ENCODE results near the gene PMF1. TPM values are rescaled to one million over a fixed set of nuclear protein-coding genes. Genes with fewer than 3 reads are reported as not detected.
"Not testable (repeated sequence)": the region's sequence is repeated elsewhere in the genome, so short reads cannot be mapped to it uniquely, and the experiment has no call there.

Gene PMF1
- total RNA-seq, 1 experiment from 2014 or later: 59.0 TPM

GRCh38 chr1:156180471-156180870 lies 32.3 kb upstream of the PMF1 start:
- Mint-ChIP-seq H3K9me3 (ENCODE audit: low read depth, unreplicated experiment) (no peaks in the 10 kb centered on the region), H3K4me1 (ENCODE audit: low read depth, unreplicated experiment) (peaks cover 27% of the 10 kb centered on the region), H3K4me3 (ENCODE audit: low read depth, unreplicated experiment) (no peak overlapping the region), H3K27me3 (ENCODE audit: unreplicated experiment) (no peaks in the 10 kb centered on the region), H3K27ac (ENCODE audit: unreplicated experiment) (no peak overlapping the region), H3K36me3 (ENCODE audit: insufficient read depth, unreplicated experiment) (no peaks in the 10 kb centered on the region)
- intact Hi-C loops (cut with micrococcal nuclease; ENCODE audit: unreplicated experiment): no loop called here
- CTCF ChIA-PET: interaction anchor here (0.6 kb wide), 1 partner anchor 88 kb away, joined by 4 read pairs; no protein-coding TSS in a partner anchor
- DNase-seq: no peak
- no TSS peak for BruUV-seq (replicated peaks)
- no peak for TF ChIP-seq CTCF (IDR thresholded peaks at IDR 0.05; ENCODE audit: unreplicated experiment)

- intact Hi-C loops (cut with micrococcal nuclease; ENCODE audit: unreplicated experiment); BruUV-seq (replicated peaks): not testable (repeated sequence)
Measured at GRCh38 chr1:156181391-156181924, 31.3 kb upstream of the PMF1 start.

GRCh38 chr1:156182010-156182779 lies 30.6 kb upstream of the PMF1 start:
- H3K27me3 Mint-ChIP-seq (ENCODE audit: unreplicated experiment); intact Hi-C loops (cut with micrococcal nuclease; ENCODE audit: unreplicated experiment); H3K9me3 Mint-ChIP-seq (ENCODE audit: low read depth, unreplicated experiment); CTCF ChIA-PET; H3K4me3 Mint-ChIP-seq (ENCODE audit: low read depth, unreplicated experiment); H3K27ac Mint-ChIP-seq (ENCODE audit: unreplicated experiment); DNase-seq; H3K36me3 Mint-ChIP-seq (ENCODE audit: insufficient read depth, unreplicated experiment); BruUV-seq (replicated peaks): not testable (repeated sequence)
- H3K4me1 Mint-ChIP-seq (ENCODE audit: low read depth, unreplicated experiment): peaks cover 27% of the 10 kb centered on the region

More at GRCh38 chr1:156181391-156181924, 31.3 kb upstream of the PMF1 start:
- H3K27ac Mint-ChIP-seq (ENCODE audit: unreplicated experiment); H3K9me3 Mint-ChIP-seq (ENCODE audit: low read depth, unreplicated experiment); H3K36me3 Mint-ChIP-seq (ENCODE audit: insufficient read depth, unreplicated experiment); H3K27me3 Mint-ChIP-seq (ENCODE audit: unreplicated experiment); DNase-seq; CTCF ChIA-PET; H3K4me3 Mint-ChIP-seq (ENCODE audit: low read depth, unreplicated experiment): not testable (repeated sequence)
- H3K4me1 Mint-ChIP-seq (ENCODE audit: low read depth, unreplicated experiment): peaks cover 27% of the 10 kb centered on the region

- H3K4me3 Mint-ChIP-seq (ENCODE audit: low read depth, unreplicated experiment); DNase-seq; BruUV-seq (replicated peaks); H3K9me3 Mint-ChIP-seq (ENCODE audit: low read depth, unreplicated experiment); H3K4me1 Mint-ChIP-seq (ENCODE audit: low read depth, unreplicated experiment); H3K36me3 Mint-ChIP-seq (ENCODE audit: insufficient read depth, unreplicated experiment); H3K27ac Mint-ChIP-seq (ENCODE audit: unreplicated experiment); intact Hi-C loops (cut with micrococcal nuclease; ENCODE audit: unreplicated experiment); CTCF ChIA-PET; H3K27me3 Mint-ChIP-seq (ENCODE audit: unreplicated experiment): not testable (repeated sequence)
Measured at GRCh38 chr1:156186347-156187177, 26.2 kb upstream of the PMF1 start.

GRCh38 chr1:156190265-156190664 lies 22.5 kb upstream of the PMF1 start:
- H3K4me3 Mint-ChIP-seq (ENCODE audit: low read depth, unreplicated experiment); intact Hi-C loops (cut with micrococcal nuclease; ENCODE audit: unreplicated experiment); DNase-seq; H3K9me3 Mint-ChIP-seq (ENCODE audit: low read depth, unreplicated experiment); CTCF ChIA-PET; H3K27ac Mint-ChIP-seq (ENCODE audit: unreplicated experiment); BruUV-seq (replicated peaks); H3K27me3 Mint-ChIP-seq (ENCODE audit: unreplicated experiment): not testable (repeated sequence)
- Mint-ChIP-seq H3K36me3 (ENCODE audit: insufficient read depth, unreplicated experiment) (peaks cover 17% of the 10 kb centered on the region), H3K4me1 (ENCODE audit: low read depth, unreplicated experiment) (peaks cover 19% of the 10 kb centered on the region)

- Mint-ChIP-seq H3K4me1 (ENCODE audit: low read depth, unreplicated experiment) (peaks cover 29% of the 10 kb centered on the region), H3K9me3 (ENCODE audit: low read depth, unreplicated experiment) (peaks cover 2% of the 10 kb centered on the region), H3K27me3 (ENCODE audit: unreplicated experiment) (peaks cover 7% of the 10 kb centered on the region), H3K36me3 (ENCODE audit: insufficient read depth, unreplicated experiment) (peaks cover 17% of the 10 kb centered on the region), H3K27ac (ENCODE audit: unreplicated experiment) (no peak overlapping the region), H3K4me3 (ENCODE audit: low read depth, unreplicated experiment) (no peak overlapping the region)
- no peak for DNase-seq
- intact Hi-C loops (cut with micrococcal nuclease; ENCODE audit: unreplicated experiment): no loop called here
- BruUV-seq (replicated peaks): no TSS peak
- CTCF ChIA-PET: no interaction called here
- no peak for TF ChIP-seq CTCF (IDR thresholded peaks at IDR 0.05; ENCODE audit: unreplicated experiment)
Measured at GRCh38 chr1:156191292-156191964, 21.4 kb upstream of the PMF1 start.

All from Calu3 (cell line).